Naive thymus-derived CD8-positive, alpha-beta T cell (primary cell): Measurements from ENCODE around the gene SDF4. TPM values are rescaled to one million over a fixed set of nuclear protein-coding genes. Genes with fewer than 3 reads are reported as not detected.

ENCODE experiments used
- ATAC-seq, 2 donors: fragments of 150-1000 bp; cut with Tn5 transposase in 1 of 2; sonication (Bioruptor Pico), chemical (Tn5 transposase) in 1 of 2; 1 replicate in 1 of 2; 2 replicates in 1 of 2; pipeline ENCODE4 v1.10.0; 2021; ENCODE audit warnings: mild to moderate bottlenecking in 2 of 2, moderate library complexity in 2 of 2
- POLR2A ChIA-PET: fragments of 350-600 bp; sonication (Branson Sonifier 250); formaldehyde crosslinking; loops from one replicate; lab custom pipeline; 2021; ENCODE audit warnings: antibody characterized with exemption; lab: Charles Lee
- DNase-seq, 10 donors: peaks; one replicate each; pipeline versions ENCODE4 v3.0.0 to v3.0.0-alpha.2; 2020 to 2022
- H3K27ac Mint-ChIP-seq, 10 donors: one replicate each; pipeline ENCODE4 v1.8.0; 2020 to 2022; ENCODE audit warnings: mild to moderate bottlenecking in 10 of 10, mixed read lengths in 10 of 10, moderate library complexity in 4 of 10, inconsistent platforms in 1 of 10
- H3K27me3 Mint-ChIP-seq, 5 donors: one replicate each; pipeline ENCODE4 v1.8.0; 2021 to 2022; ENCODE audit warnings: mixed read lengths in 5 of 5
- H3K36me3 Mint-ChIP-seq, 3 donors: one replicate each; pipeline ENCODE4 v1.8.0; 2020 to 2022; ENCODE audit warnings: mixed read lengths in 3 of 3, mild to moderate bottlenecking in 2 of 3, inconsistent platforms in 1 of 3
- H3K4me1 Mint-ChIP-seq, 4 donors: one replicate each; pipeline ENCODE4 v1.8.0; 2021 to 2022; ENCODE audit warnings: mixed read lengths in 4 of 4
- H3K4me3 Mint-ChIP-seq, 10 donors: one replicate each; pipeline ENCODE4 v1.8.0; 2020 to 2022; ENCODE audit warnings: mild to moderate bottlenecking in 10 of 10, mixed read lengths in 10 of 10, moderate library complexity in 6 of 10, inconsistent platforms in 1 of 10
- H3K9me3 Mint-ChIP-seq, 9 donors: one replicate each; pipeline ENCODE4 v1.8.0; 2020 to 2022; ENCODE audit warnings: mixed read lengths in 9 of 9, mild to moderate bottlenecking in 3 of 9, inconsistent platforms in 1 of 9, moderate library complexity in 1 of 9
- polyA plus RNA-seq, 3 donors: library from polyadenylated mRNA; unstranded; fragments of 300-500 nt; fragmentation: Illumina TruSeq; gene quantifications; one replicate each; pipeline ENCODE4 v1.2.3, GENCODE V29; 2021
- total RNA-seq, 8 experiments: library from RNA in 2 of 8; stranded (reverse) in 2 of 8; gene quantifications; one replicate each; pipeline ENCODE4 v1.2.3 and lab custom pipeline; 2021 to 2026

Gene SDF4
- total and polyA plus RNA-seq, 5 experiments from 2014 or later: 73.8 to 115 (median 86.3) TPM

GRCh38 chr1:1270813-1271212 lies 39.0 kb upstream of the SDF4 start:
- Mint-ChIP-seq H3K9me3 (no peaks in the 10 kb centered on the region), H3K36me3 (peaks cover 0 to 39% (median 1%) of the 10 kb centered on the region in 3 donors), H3K4me1 (peaks cover 32 to 56% (median 39%) of the 10 kb centered on the region in 4 donors), H3K4me3 (peak overlapping the region; percentile 58 to 87 (median 74)), H3K27ac (peak overlapping the region in 9 of 10 donors; percentile 64 to 95 (median 79)), H3K27me3 (no peaks in the 10 kb centered on the region)
- no peak for DNase-seq
- no peak for ATAC-seq
- POLR2A ChIA-PET: interaction anchor here (1.1 to 1.9 kb wide), 3 partner anchors 9 to 152 kb away, joined by 3 to 8 read pairs (median 6); no protein-coding TSS in a partner anchor

- POLR2A ChIA-PET: no interaction called here
- H3K36me3 Mint-ChIP-seq: peaks cover 0 to 46% (median 1%) of the 10 kb centered on the region in 3 donors
- H3K27me3 Mint-ChIP-seq: no peaks in the 10 kb centered on the region
- no peak for DNase-seq
- H3K4me3 Mint-ChIP-seq: peak overlapping the region in 2 of 10 donors; percentile 1 to 26
- no peak for ATAC-seq
- peaks cover 30 to 63% (median 43%) of the 10 kb centered on the region in 4 donors for H3K4me1 Mint-ChIP-seq
- H3K27ac Mint-ChIP-seq: no peak overlapping the region
- H3K9me3 Mint-ChIP-seq: no peaks in the 10 kb centered on the region
Observed at GRCh38 chr1:1268284-1268682, 36.5 kb upstream of the SDF4 start.

- H3K9me3 Mint-ChIP-seq: no peaks in the 10 kb centered on the region
- peak overlapping the region in 1 of 10 donors; percentile 80 for H3K27ac Mint-ChIP-seq
- H3K4me3 Mint-ChIP-seq: peak overlapping the region in 2 of 10 donors; percentile 1 to 34
- H3K27me3 Mint-ChIP-seq: no peaks in the 10 kb centered on the region
- POLR2A ChIA-PET: no interaction called here
- peaks cover 30 to 60% (median 39%) of the 10 kb centered on the region in 4 donors for H3K4me1 Mint-ChIP-seq
- no peak for ATAC-seq
- DNase-seq: no peak
- H3K36me3 Mint-ChIP-seq: peaks cover 0 to 50% (median 1%) of the 10 kb centered on the region in 3 donors
Observed at GRCh38 chr1:1267488-1268283, 35.9 kb upstream of the SDF4 start.

- POLR2A ChIA-PET: no interaction called here
- Mint-ChIP-seq H3K27me3 (no peaks in the 10 kb centered on the region), H3K9me3 (no peaks in the 10 kb centered on the region), H3K4me3 (no peak overlapping the region), H3K4me1 (peaks cover 13 to 53% (median 21%) of the 10 kb centered on the region in 4 donors), H3K27ac (peak overlapping the region in 1 of 10 donors; percentile 46), H3K36me3 (peaks cover 0 to 50% (median 0%) of the 10 kb centered on the region in 3 donors)
- peak in 2 of 10 donors; percentile 27 to 29 for DNase-seq
- peak in 1 of 2 donors; percentile 23 for ATAC-seq
Observed at GRCh38 chr1:1264868-1265272, 33.1 kb upstream of the SDF4 start.

- POLR2A ChIA-PET: interaction anchor here (0.8 to 1.1 kb wide), 2 partner anchors 10 to 37 kb away, joined by 3 to 4 read pairs; partner anchors contain the start of gene UBE2J2
- H3K27ac Mint-ChIP-seq: no peak overlapping the region
- H3K27me3 Mint-ChIP-seq: no peaks in the 10 kb centered on the region
- DNase-seq (no peak), ATAC-seq (no peak)
- peaks cover 15 to 56% (median 20%) of the 10 kb centered on the region in 4 donors for H3K4me1 Mint-ChIP-seq
- no peak overlapping the region for H3K4me3 Mint-ChIP-seq
- H3K9me3 Mint-ChIP-seq: no peaks in the 10 kb centered on the region
- peaks cover 0 to 51% (median 0%) of the 10 kb centered on the region in 3 donors for H3K36me3 Mint-ChIP-seq
Observed at GRCh38 chr1:1264026-1264425, 32.2 kb upstream of the SDF4 start.

- Mint-ChIP-seq H3K27me3 (no peaks in the 10 kb centered on the region), H3K36me3 (peaks cover 0 to 50% (median 0%) of the 10 kb centered on the region in 3 donors), H3K4me3 (peak overlapping the region in 1 of 10 donors; percentile 28), H3K9me3 (no peaks in the 10 kb centered on the region), H3K4me1 (peaks cover 11 to 51% (median 21%) of the 10 kb centered on the region in 4 donors), H3K27ac (peak overlapping the region in 1 of 10 donors; percentile 17)
- ATAC-seq: no peak
- no peak for DNase-seq
- POLR2A ChIA-PET: interaction anchor here (1.5 kb wide), 1 partner anchor 8 kb away, joined by 8 read pairs; no protein-coding TSS in a partner anchor
Observed at GRCh38 chr1:1262758-1263157, 31.0 kb upstream of the SDF4 start.

- H3K4me3 Mint-ChIP-seq: no peak overlapping the region
- no peaks in the 10 kb centered on the region for H3K27me3 Mint-ChIP-seq
- ATAC-seq (no peak), DNase-seq (no peak)
- H3K36me3 Mint-ChIP-seq: peaks cover 0 to 51% (median 0%) of the 10 kb centered on the region in 3 donors
- POLR2A ChIA-PET: interaction anchor here (1.5 kb wide), 1 partner anchor 9 kb away, joined by 8 read pairs; no protein-coding TSS in a partner anchor
- no peak overlapping the region for H3K27ac Mint-ChIP-seq
- peaks cover 11 to 51% (median 21%) of the 10 kb centered on the region in 4 donors for H3K4me1 Mint-ChIP-seq
- no peaks in the 10 kb centered on the region for H3K9me3 Mint-ChIP-seq
Observed at GRCh38 chr1:1262071-1262470, 30.3 kb upstream of the SDF4 start.

- POLR2A ChIA-PET: interaction anchor here (0.7 to 1.5 kb wide), 4 partner anchors 10 to 145 kb away, joined by 3 to 8 read pairs (median 4); partner anchors contain the start of gene UBE2J2
- DNase-seq: no peak
- no peaks in the 10 kb centered on the region for H3K9me3 Mint-ChIP-seq
- H3K27ac Mint-ChIP-seq: peak overlapping the region in 9 of 10 donors; percentile 24 to 89 (median 80)
- peak; percentile 56 to 58 for ATAC-seq
- H3K4me1 Mint-ChIP-seq: peaks cover 10 to 48% (median 20%) of the 10 kb centered on the region in 4 donors
- H3K27me3 Mint-ChIP-seq: no peaks in the 10 kb centered on the region
- peak overlapping the region in 9 of 10 donors; percentile 33 to 82 (median 60) for H3K4me3 Mint-ChIP-seq
- peaks cover 0 to 55% (median 0%) of the 10 kb centered on the region in 3 donors for H3K36me3 Mint-ChIP-seq
Observed at GRCh38 chr1:1260843-1261560, 29.2 kb upstream of the SDF4 start.

GRCh38 chr1:1259951-1260600 lies 28.3 kb upstream of the SDF4 start:
- Mint-ChIP-seq H3K4me1 (peaks cover 10 to 45% (median 18%) of the 10 kb centered on the region in 4 donors), H3K36me3 (peaks cover 0 to 58% (median 0%) of the 10 kb centered on the region in 3 donors), H3K9me3 (no peaks in the 10 kb centered on the region), H3K27ac (peak overlapping the region in 5 of 10 donors; percentile 59 to 80 (median 78)), H3K4me3 (no peak overlapping the region), H3K27me3 (no peaks in the 10 kb centered on the region)
- no peak for ATAC-seq
- POLR2A ChIA-PET: interaction anchor here (1.2 kb wide), 1 partner anchor 21 kb away, joined by 3 read pairs; no protein-coding TSS in a partner anchor
- DNase-seq: no peak

GRCh38 chr1:1259540-1259939 lies 27.7 kb upstream of the SDF4 start:
- no peaks in the 10 kb centered on the region for H3K27me3 Mint-ChIP-seq
- ATAC-seq (no peak), DNase-seq (no peak)
- POLR2A ChIA-PET: no interaction called here
- H3K9me3 Mint-ChIP-seq: no peaks in the 10 kb centered on the region
- peaks cover 0 to 62% (median 0%) of the 10 kb centered on the region in 3 donors for H3K36me3 Mint-ChIP-seq
- no peak overlapping the region for H3K4me3 Mint-ChIP-seq
- peak overlapping the region in 4 of 10 donors; percentile 65 to 80 (median 77) for H3K27ac Mint-ChIP-seq
- peaks cover 7 to 39% (median 18%) of the 10 kb centered on the region in 4 donors for H3K4me1 Mint-ChIP-seq

- no peak for DNase-seq
- H3K27me3 Mint-ChIP-seq: no peaks in the 10 kb centered on the region
- H3K4me3 Mint-ChIP-seq: no peak overlapping the region
- ATAC-seq: no peak
- H3K27ac Mint-ChIP-seq: peak overlapping the region in 2 of 10 donors; percentile 31 to 75
- H3K36me3 Mint-ChIP-seq: peaks cover 0 to 63% (median 0%) of the 10 kb centered on the region in 3 donors
- POLR2A ChIA-PET: no interaction called here
- H3K4me1 Mint-ChIP-seq: peaks cover 7 to 39% (median 18%) of the 10 kb centered on the region in 4 donors
- no peaks in the 10 kb centered on the region for H3K9me3 Mint-ChIP-seq
Observed at GRCh38 chr1:1259119-1259488, 27.3 kb upstream of the SDF4 start.
